Small intestine (tissue), 7 donors: ENCODE measurements around the gene HEATR5B. TPM values are rescaled to one million over a fixed set of nuclear protein-coding genes. Genes with fewer than 3 reads are reported as not detected.

Experiments used
- DNase-seq, 2 donors: peaks; one replicate each; pipeline versions ENCODE4 v3.0.0 to v3.0.0-alpha.2; 2013
- FAIRE-seq: peaks from 2 replicates; lab custom pipeline; 2012; peaks lifted over from hg19 to GRCh38; lab: Jason Lieb, UNC
- H3K27ac ChIP-seq, 3 donors: one replicate each; pipeline ENCODE4 v1.5.1; 2013; ENCODE audit warnings: low read length in 2 of 3, mild to moderate bottlenecking in 2 of 3, control low read depth in 1 of 3, inconsistent platforms in 1 of 3, low read depth in 1 of 3, moderate library complexity in 1 of 3
- H3K27me3 ChIP-seq, 3 donors: one replicate each; pipeline ENCODE4 v1.6.1; 2013; ENCODE audit warnings: low read length in 3 of 3, inconsistent platforms in 1 of 3; ENCODE audit not compliant: control insufficient read depth in 3 of 3, insufficient read depth in 3 of 3
- H3K36me3 ChIP-seq, 3 donors: one replicate each; pipeline ENCODE4 v1.6.1; 2013; ENCODE audit warnings: low read length in 3 of 3, inconsistent platforms in 1 of 3, low read depth in 1 of 3, mild to moderate bottlenecking in 1 of 3, moderate library complexity in 1 of 3; ENCODE audit not compliant: control insufficient read depth in 3 of 3, insufficient read depth in 2 of 3
- H3K4me1 ChIP-seq, 3 donors: one replicate each; pipeline ENCODE4 v1.6.1; 2013; ENCODE audit warnings: low read length in 2 of 3, inconsistent platforms in 1 of 3, low read depth in 1 of 3, mild to moderate bottlenecking in 1 of 3, moderate library complexity in 1 of 3; ENCODE audit not compliant: control insufficient read depth in 3 of 3, insufficient read depth in 2 of 3
- H3K4me3 ChIP-seq, 3 donors: one replicate each; pipeline ENCODE4 v1.5.1; 2013; ENCODE audit warnings: low read length in 3 of 3, control low read depth in 1 of 3, inconsistent platforms in 1 of 3, low read depth in 1 of 3, mild to moderate bottlenecking in 1 of 3, moderate library complexity in 1 of 3
- H3K9me3 ChIP-seq, 2 donors: one replicate each; pipeline ENCODE4 v1.6.1; 2013; ENCODE audit warnings: low read depth in 1 of 2, low read length in 1 of 2; ENCODE audit not compliant: control insufficient read depth in 2 of 2, insufficient read depth in 1 of 2
- WGBS, 3 donors: extraction: QIAGEN DNeasy Blood & Tissue Kit; methylation state at CpG; one replicate each; pipeline ENCODE4 v1.1.7; 2013; 5-methylcytosine and 5-hydroxymethylcytosine counted together
- polyA plus RNA-seq, 4 donors: library from polyadenylated mRNA; stranded (reverse) in 3 of 4; unstranded in 1 of 4; fragments of 200-250 nt in 3 of 4; fragments of 120-200 nt in 1 of 4; gene quantifications; one replicate each; pipeline versions ENCODE4 v1.2.1 to v1.2.3, GENCODE V29; 2013
- donor health status: healthy with polysubstance abuse.
- donor health status: control.
- donor health status: control.
- donor health status: Bipolar disorder and iron deficiency.
- donor health status: healthy.

HEATR5B gene
- polyA plus RNA-seq, 4 donors = 6.2 to 18.3 (median 10.5) TPM

GRCh38 chr2:37109523-37109922, 25.4 kb upstream of the HEATR5B start:
- 95 to 96% (median 95%) methylated on average over 4 of the region's 4 CpGs for WGBS, 3 donors
- peaks cover 9 to 38% (median 18%) of the 10 kb centered on the region in 3 donors for H3K36me3 ChIP-seq
- no peaks in the 10 kb centered on the region for H3K4me1 ChIP-seq
- no peak overlapping the region for H3K27ac ChIP-seq
- H3K9me3 ChIP-seq = no peaks in the 10 kb centered on the region
- no peaks in the 10 kb centered on the region for H3K27me3 ChIP-seq
- FAIRE-seq (no peak), DNase-seq (no peak)
- H3K4me3 ChIP-seq = no peak overlapping the region

- Histone ChIP-seq H3K36me3 (peaks cover 14 to 30% (median 22%) of the 10 kb centered on the region in 3 donors), H3K27me3 (no peaks in the 10 kb centered on the region), H3K4me1 (no peaks in the 10 kb centered on the region), H3K4me3 (no peak overlapping the region), H3K27ac (no peak overlapping the region), H3K9me3 (no peaks in the 10 kb centered on the region)
- FAIRE-seq (no peak), DNase-seq (no peak)
- 86 to 95% (median 88%) methylated on average over 5 of the region's 5 CpGs for WGBS, 3 donors
These were observed 21.0 kb upstream of the HEATR5B start for GRCh38 chr2:37105150-37105549.

GRCh38 chr2:37104178-37104577, 20.0 kb upstream of the HEATR5B start:
- Histone ChIP-seq H3K9me3 (no peaks in the 10 kb centered on the region), H3K36me3 (peaks cover 12 to 25% (median 21%) of the 10 kb centered on the region in 3 donors), H3K27ac (no peak overlapping the region), H3K4me3 (no peak overlapping the region), H3K4me1 (no peaks in the 10 kb centered on the region), H3K27me3 (no peaks in the 10 kb centered on the region)
- WGBS, 3 donors = 87 to 98% (median 97%) methylated on average over 2 of the region's 2 CpGs
- FAIRE-seq = no peak
- DNase-seq = no peak

- H3K27me3 ChIP-seq = no peaks in the 10 kb centered on the region
- no peak for FAIRE-seq
- DNase-seq = no peak
- no peak overlapping the region for H3K4me3 ChIP-seq
- H3K4me1 ChIP-seq = no peaks in the 10 kb centered on the region
- no peaks in the 10 kb centered on the region for H3K9me3 ChIP-seq
- no peak overlapping the region for H3K27ac ChIP-seq
- WGBS, 3 donors = 91 to 94% (median 91%) methylated on average over 3 of the region's 3 CpGs
- peaks cover 12 to 20% (median 17%) of the 10 kb centered on the region in 3 donors for H3K36me3 ChIP-seq
These were observed 18.4 kb upstream of the HEATR5B start for GRCh38 chr2:37102588-37102987.

- no peak for FAIRE-seq
- no peaks in the 10 kb centered on the region for H3K27me3 ChIP-seq
- DNase-seq = no peak
- no peaks in the 10 kb centered on the region for H3K4me1 ChIP-seq
- H3K27ac ChIP-seq = no peak overlapping the region
- H3K9me3 ChIP-seq = no peaks in the 10 kb centered on the region
- H3K36me3 ChIP-seq = peaks cover 5 to 15% (median 9%) of the 10 kb centered on the region in 3 donors
- WGBS, 3 donors = 45 to 69% (median 54%) methylated on average over 1 of the region's 1 CpG
- no peak overlapping the region for H3K4me3 ChIP-seq
These were observed 15.9 kb upstream of the HEATR5B start for GRCh38 chr2:37100054-37100453.

GRCh38 chr2:37098416-37099118, 14.4 kb upstream of the HEATR5B start:
- Histone ChIP-seq H3K4me3 (no peak overlapping the region), H3K36me3 (peaks cover 12 to 20% (median 15%) of the 10 kb centered on the region in 3 donors), H3K27me3 (no peaks in the 10 kb centered on the region), H3K27ac (no peak overlapping the region), H3K4me1 (no peaks in the 10 kb centered on the region), H3K9me3 (no peaks in the 10 kb centered on the region)
- DNase-seq = no peak
- 94 to 95% (median 95%) methylated on average over 4 of the region's 4 CpGs for WGBS, 3 donors
- no peak for FAIRE-seq

- Histone ChIP-seq H3K36me3 (peaks cover 10 to 20% (median 12%) of the 10 kb centered on the region in 3 donors), H3K9me3 (no peaks in the 10 kb centered on the region), H3K4me1 (no peaks in the 10 kb centered on the region), H3K27ac (no peak overlapping the region), H3K4me3 (no peak overlapping the region), H3K27me3 (no peaks in the 10 kb centered on the region)
- DNase-seq (no peak), FAIRE-seq (no peak)
- WGBS, 3 donors = 92 to 95% (median 92%) methylated on average over 1 of the region's 1 CpG
These were observed 12.4 kb upstream of the HEATR5B start for GRCh38 chr2:37096568-37096967.

GRCh38 chr2:37091873-37092272, 7.7 kb upstream of the HEATR5B start:
- peaks cover 7 to 11% (median 10%) of the 10 kb centered on the region in 3 donors for H3K36me3 ChIP-seq
- H3K27me3 ChIP-seq = no peaks in the 10 kb centered on the region
- no peak overlapping the region for H3K4me3 ChIP-seq
- no peaks in the 10 kb centered on the region for H3K4me1 ChIP-seq
- FAIRE-seq (no peak), DNase-seq (no peak)
- no peaks in the 10 kb centered on the region for H3K9me3 ChIP-seq
- WGBS, 3 donors = 75 to 84% (median 79%) methylated on average over 5 of the region's 5 CpGs
- H3K27ac ChIP-seq = no peak overlapping the region
